ENCODE measurements around the gene DNAJB6.

GRCh38 chr7:157312941-157313340, 23.9 kb upstream of the DNAJB6 start:
- TF ChIP-seq, protein P1, sequence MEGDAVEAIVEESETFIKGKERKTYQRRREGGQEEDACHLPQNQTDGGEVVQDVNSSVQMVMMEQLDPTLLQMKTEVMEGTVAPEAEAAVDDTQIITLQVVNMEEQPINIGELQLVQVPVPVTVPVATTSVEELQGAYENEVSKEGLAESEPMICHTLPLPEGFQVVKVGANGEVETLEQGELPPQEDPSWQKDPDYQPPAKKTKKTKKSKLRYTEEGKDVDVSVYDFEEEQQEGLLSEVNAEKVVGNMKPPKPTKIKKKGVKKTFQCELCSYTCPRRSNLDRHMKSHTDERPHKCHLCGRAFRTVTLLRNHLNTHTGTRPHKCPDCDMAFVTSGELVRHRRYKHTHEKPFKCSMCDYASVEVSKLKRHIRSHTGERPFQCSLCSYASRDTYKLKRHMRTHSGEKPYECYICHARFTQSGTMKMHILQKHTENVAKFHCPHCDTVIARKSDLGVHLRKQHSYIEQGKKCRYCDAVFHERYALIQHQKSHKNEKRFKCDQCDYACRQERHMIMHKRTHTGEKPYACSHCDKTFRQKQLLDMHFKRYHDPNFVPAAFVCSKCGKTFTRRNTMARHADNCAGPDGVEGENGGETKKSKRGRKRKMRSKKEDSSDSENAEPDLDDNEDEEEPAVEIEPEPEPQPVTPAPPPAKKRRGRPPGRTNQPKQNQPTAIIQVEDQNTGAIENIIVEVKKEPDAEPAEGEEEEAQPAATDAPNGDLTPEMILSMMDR (IDR thresholded peaks at IDR 0.05), result no peak
- no peak for TF ChIP-seq ZFX (IDR thresholded peaks at IDR 0.05; ENCODE audit: borderline replicate concordance)

All from 22Rv1 (cell line).